GM23338 (cell line): ENCODE data around the gene FAF1.

Experiments
- CREB1 ChIP-seq: fragments of 250-450 bp; sonication (Bioruptor Pico); IDR thresholded peaks from 2 replicates; pipeline ENCODE4 v1.5.0; 2020; ENCODE audit warnings: low read depth, mild to moderate bottlenecking, moderate library complexity
- CTCF ChIP-seq, 2 experiments: fragments of 200-600 bp in 1 of 2; sonication (generic) in 1 of 2; conservative IDR thresholded peaks; 2 replicates each; pipeline versions ENCODE4 v1.5.1 to v1.6.1; 2016 to 2017; ENCODE audit warnings: antibody characterized with exemption in 2 of 2, low read depth in 2 of 2, mild to moderate bottlenecking in 2 of 2, moderate library complexity in 1 of 2
- EZH2 ChIP-seq: fragments of 200-600 bp; sonication (generic); IDR thresholded peaks from one replicate; pipeline ENCODE4 v1.8.0; 2017; ENCODE audit warnings: antibody characterized with exemption, mild to moderate bottlenecking, low read depth; ENCODE audit not compliant: unreplicated experiment
- EZH2phosphoT487 ChIP-seq: fragments of 200-600 bp; sonication (generic); IDR thresholded peaks from one replicate; pipeline ENCODE4 v1.8.1; 2018; ENCODE audit warnings: antibody characterized with exemption; ENCODE audit not compliant: unreplicated experiment
- JUNB ChIP-seq: IDR thresholded peaks from one replicate; pipeline ENCODE4 v1.6.1; 2016; ENCODE audit warnings: antibody characterized with exemption; ENCODE audit not compliant: unreplicated experiment
- NANOG ChIP-seq: IDR thresholded peaks from 2 replicates; pipeline ENCODE4 v1.6.1; 2016; ENCODE audit warnings: antibody characterized with exemption, borderline replicate concordance
- POLR2AphosphoS5 ChIP-seq: IDR thresholded peaks from 2 replicates; pipeline ENCODE4 v1.6.1; 2016; ENCODE audit warnings: antibody characterized with exemption, low read depth
- REST ChIP-seq: IDR thresholded peaks from one replicate; pipeline ENCODE4 v1.6.1; 2018; ENCODE audit warnings: antibody characterized with exemption; ENCODE audit not compliant: unreplicated experiment
- ZNF114 ChIP-seq: fragments of 250-450 bp; sonication (Bioruptor Pico); IDR thresholded peaks from 2 replicates; pipeline ENCODE4 v1.5.0; 2020; ENCODE audit warnings: mild to moderate bottlenecking, moderate library complexity
- ZNF331 ChIP-seq: fragments of 250-450 bp; sonication (Bioruptor Pico); IDR thresholded peaks from 2 replicates; pipeline ENCODE4 v1.5.0; 2020; ENCODE audit warnings: low read depth, mild to moderate bottlenecking, moderate library complexity
- ZNF462 ChIP-seq: fragments of 250-450 bp; sonication (Bioruptor Pico); IDR thresholded peaks from 2 replicates; pipeline ENCODE4 v1.5.0; 2020; ENCODE audit warnings: mild to moderate bottlenecking, moderate library complexity
- TF ChIP-seq, protein P1 (sequence below): IDR thresholded peaks from 2 replicates; pipeline ENCODE4 v1.6.1; 2016; ENCODE audit warnings: antibody characterized with exemption

DNA sequence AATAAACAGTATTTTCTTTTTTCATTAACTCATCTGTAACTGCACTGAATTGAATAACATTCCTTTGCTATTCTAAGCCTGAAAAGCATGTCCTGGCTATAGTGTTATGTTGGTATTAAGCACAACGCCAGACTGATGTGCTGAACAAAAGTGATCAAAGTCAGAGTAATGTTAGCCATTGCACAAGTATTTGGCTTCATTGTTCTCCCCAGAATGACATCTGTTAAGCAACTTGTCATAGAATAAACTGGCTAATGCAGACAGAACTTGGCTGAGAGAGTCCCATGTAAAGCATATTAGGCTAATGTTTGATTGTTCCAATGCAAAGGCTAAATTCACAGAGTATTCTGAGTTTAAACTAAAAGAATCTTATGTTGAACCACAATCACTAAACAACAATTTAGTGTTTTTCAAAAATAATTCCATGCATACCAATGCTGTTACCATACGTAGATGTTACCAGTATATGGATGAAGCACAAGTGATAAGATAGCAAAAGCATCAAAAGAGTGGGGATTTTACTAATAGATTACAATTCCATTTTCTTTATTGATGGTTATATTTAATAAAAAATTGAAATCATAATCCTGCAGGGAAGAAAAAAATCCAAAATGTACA, 301.5 kb downstream of the FAF1 start:
- no peak for TF ChIP-seq CTCF (conservative IDR thresholded peaks at IDR 0.05; ENCODE audit: low read depth in 2 of 2)
- no peak for TF ChIP-seq EZH2phosphoT487
- TF ChIP-seq, protein P1, sequence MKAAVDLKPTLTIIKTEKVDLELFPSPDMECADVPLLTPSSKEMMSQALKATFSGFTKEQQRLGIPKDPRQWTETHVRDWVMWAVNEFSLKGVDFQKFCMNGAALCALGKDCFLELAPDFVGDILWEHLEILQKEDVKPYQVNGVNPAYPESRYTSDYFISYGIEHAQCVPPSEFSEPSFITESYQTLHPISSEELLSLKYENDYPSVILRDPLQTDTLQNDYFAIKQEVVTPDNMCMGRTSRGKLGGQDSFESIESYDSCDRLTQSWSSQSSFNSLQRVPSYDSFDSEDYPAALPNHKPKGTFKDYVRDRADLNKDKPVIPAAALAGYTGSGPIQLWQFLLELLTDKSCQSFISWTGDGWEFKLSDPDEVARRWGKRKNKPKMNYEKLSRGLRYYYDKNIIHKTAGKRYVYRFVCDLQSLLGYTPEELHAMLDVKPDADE, result no peak
- TF ChIP-seq EZH2, result no peak
- no peak for TF ChIP-seq REST
- TF ChIP-seq POLR2AphosphoS5, result no peak
- no peak for TF ChIP-seq CREB1
- TF ChIP-seq ZNF114 (CRISPR knock-in tag), result no peak
- no peak for TF ChIP-seq NANOG
- no peak for TF ChIP-seq ZNF462 (CRISPR knock-in tag)
- TF ChIP-seq ZNF331 (CRISPR knock-in tag), result no peak
- TF ChIP-seq JUNB, result no peak
